HG02884 (cell line): ENCODE results near the gene RCCD1.
"Not testable (repeated sequence)": the region's sequence is repeated elsewhere in the genome, so short reads cannot be mapped to it uniquely, and the experiment has no call there.

Source experiments
- ATAC-seq: cut with Tn5 transposase; IDR thresholded peaks from one replicate; pipeline ENCODE4 v1.9.1; 2021; ENCODE audit warnings: mild to moderate bottlenecking, moderate library complexity; ENCODE audit not compliant: unreplicated experiment

The RCCD1 gene, protein sequence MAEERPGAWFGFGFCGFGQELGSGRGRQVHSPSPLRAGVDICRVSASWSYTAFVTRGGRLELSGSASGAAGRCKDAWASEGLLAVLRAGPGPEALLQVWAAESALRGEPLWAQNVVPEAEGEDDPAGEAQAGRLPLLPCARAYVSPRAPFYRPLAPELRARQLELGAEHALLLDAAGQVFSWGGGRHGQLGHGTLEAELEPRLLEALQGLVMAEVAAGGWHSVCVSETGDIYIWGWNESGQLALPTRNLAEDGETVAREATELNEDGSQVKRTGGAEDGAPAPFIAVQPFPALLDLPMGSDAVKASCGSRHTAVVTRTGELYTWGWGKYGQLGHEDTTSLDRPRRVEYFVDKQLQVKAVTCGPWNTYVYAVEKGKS

DNA sequence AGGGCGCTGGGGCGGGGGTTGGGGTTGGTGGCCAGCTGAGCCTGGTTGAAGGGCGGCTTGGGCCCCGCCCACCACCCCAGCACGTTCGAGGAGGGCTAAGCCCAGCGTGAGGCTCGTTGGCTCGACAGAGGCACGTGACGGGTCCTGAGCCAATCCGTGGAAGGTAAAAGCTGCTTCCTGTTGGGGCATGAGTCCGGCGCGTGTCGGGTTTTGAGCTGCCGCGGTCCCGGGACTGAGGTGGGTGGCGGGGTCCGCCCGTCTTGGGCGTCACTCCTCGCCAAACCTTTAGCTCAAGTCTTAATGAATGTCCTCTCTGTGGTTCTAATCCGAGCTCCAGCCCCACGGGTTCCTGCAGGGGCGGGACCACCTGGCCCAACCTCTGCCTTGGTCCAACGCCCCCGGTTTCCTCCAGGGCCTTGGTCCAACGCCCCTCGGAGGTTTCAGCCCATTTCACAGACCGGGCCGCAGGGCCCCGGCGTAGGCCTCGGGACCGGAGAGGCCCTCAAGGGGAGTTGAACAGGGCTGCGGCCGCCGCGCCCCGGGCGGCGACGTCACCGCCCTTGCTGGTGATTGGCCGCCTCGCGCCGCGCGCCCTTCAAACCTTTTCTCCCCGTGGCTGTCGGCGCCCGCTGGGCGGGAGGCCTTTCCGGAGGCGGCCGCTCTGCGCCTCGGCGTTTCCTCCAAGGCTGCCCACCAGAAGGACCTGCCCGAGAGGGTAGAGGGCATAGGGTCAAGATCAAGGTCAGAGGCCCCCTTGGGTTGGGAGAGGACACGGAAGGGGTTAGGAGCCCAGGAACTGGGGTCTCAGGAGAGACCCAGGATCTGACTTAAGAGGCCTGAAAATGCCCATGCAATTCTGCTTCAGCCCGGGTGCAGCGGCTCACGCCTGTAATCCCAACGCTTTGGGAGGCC, at the start of gene RCCD1:
TSS of gene RCCD1 (plus strand) at position 173 of the 912 bp plus-strand sequence. CDS start 1,851 bp downstream, outside the sequence.
- peak; percentile 86 for ATAC-seq

DNA sequence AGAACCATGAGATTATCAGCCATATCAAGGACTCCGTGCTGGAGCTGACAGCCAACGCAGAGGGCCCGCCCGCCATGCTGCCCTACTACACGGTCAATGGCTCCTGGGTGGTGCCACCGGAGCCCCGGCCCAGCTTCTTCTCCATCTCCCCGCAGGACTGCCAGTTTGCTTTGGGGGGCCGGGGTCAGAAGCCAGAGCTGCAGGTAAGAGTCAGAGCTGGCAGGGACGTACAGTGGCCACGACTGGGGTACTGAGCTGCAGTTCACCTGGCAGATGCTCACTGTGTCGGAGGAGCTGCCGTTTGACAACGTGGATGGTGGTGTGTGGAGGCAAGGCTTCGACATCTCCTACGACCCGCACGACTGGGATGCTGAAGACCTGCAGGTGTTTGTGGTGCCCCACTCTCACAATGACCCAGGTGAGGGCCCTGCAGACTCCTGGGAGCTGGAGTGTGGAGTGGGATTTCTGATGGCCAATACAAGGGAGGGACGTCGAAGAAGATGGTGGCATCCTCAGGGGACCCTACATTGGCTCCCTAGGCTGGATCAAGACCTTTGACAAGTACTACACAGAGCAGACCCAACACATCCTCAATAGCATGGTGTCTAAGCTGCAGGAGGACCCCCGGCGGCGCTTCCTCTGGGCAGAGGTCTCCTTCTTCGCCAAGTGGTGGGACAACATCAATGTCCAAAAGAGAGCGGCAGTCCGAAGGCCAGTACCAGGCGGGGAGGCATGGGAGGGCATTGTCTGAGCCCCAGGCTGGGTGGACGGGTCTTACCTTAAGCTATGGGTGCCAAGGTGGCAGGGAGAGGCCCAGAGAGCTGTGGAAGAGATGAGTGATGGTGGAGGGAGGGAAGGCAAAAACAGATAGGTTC, 49.1 kb upstream of the RCCD1 start:
- ATAC-seq = no peak

DNA sequence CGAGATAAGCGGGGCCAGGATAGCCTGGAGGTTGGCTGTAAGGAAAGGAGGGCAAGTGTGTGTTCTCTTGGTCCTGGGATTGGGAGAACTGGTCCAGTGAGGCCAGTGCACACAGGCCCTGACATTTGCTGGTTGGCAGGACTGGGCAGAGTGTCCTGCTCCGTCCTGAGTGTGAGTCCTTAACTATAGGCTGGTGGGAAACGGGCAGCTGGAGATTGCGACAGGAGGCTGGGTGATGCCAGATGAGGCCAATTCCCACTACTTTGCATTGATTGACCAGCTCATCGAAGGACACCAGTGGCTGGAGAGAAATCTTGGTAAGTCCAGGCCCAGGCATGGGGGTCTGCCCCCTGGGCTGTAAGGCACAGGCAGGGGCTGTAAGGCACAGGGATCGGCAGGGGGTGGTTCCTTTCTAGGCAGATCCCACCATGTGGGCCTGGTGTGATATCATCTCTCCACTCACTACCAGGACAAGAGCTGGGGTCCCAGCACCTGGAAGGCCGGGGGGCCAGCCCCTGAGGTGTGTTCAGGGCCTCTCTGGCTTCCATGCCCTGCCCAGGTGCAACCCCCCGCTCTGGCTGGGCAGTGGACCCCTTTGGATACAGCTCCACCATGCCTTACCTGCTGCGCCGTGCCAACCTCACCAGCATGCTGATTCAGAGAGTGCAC, 48.4 kb upstream of the RCCD1 start:
- no peak for ATAC-seq

DNA sequence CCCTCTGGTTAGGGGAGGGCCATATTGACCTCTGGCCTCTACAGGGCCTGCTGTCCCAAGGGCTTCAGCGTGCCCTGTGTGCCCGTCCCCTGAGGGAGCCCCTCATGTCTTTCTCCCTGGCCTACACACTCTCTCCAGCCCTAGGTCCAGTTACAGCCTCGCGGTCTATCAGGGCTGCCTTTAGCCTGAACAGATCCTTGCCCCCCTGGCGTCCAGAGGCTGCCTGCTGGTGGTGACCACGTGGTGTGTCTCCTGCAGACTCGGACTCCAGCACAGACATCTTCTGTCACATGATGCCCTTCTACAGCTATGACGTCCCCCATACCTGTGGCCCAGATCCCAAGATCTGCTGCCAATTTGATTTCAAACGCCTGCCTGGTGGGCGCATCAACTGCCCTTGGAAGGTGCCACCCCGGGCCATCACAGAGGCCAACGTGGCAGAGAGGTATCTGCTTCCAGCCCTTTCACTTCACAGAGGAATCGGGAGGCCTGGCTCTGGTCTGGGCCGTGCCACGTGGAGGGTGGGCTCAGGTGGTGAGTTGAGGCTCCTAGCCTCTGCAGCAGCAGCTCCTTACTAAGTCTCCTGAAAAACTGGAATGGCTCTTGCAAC, 47.5 kb upstream of the RCCD1 start:
- ATAC-seq = no peak

DNA sequence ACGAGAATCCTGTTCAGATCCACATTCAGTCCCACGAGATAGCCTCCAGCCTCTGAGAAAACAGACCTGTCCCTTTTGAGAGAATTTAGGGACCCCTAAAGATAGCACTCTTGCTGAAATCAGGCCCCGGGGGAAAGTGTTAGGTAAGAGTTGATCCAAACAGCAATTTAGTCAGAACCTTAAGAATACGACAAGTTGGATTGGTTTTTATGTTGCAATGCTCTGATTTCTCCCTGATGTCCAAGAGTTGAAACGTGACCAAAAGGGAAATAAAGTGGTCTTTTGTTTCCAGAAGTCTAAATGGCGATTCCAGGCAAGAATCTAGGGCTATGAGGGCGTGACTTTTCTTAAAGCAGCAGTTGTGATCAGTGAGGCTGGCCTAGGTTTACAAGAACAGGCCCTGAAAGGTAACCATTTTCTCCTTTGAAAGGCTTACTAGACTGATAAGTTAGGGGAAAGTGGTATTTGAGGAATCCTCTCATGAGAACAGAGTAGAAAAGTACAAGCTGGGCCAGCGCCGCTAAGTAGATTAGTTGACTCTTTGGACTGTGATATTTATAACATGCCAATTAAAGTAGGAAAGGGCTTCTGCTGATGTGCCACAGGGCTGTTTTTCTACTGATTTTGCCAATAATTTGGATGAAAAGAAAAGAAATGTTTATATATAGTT, 46.7 kb upstream of the RCCD1 start:
- no peak for ATAC-seq

DNA sequence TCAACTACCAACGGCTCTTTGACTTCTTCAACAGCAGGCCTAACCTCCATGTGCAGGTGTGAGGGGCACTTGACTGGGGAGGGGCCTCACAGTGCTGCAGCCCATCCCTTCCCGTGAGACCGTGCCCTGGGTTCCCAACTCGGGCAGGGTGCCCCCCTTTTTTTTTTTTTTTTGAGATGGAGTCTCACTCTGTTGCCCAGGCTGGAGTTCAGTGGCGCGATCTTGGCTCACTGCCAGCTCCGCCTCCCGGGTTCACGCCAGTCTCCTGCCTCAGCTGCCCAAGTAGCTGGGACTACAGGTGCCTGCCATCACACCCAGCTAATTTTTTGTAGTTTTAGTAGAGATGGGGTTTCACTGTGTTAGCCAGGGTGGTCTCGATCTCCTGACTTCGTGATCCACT, 45.2 kb upstream of the RCCD1 start:
- not testable (repeated sequence) for ATAC-seq

DNA sequence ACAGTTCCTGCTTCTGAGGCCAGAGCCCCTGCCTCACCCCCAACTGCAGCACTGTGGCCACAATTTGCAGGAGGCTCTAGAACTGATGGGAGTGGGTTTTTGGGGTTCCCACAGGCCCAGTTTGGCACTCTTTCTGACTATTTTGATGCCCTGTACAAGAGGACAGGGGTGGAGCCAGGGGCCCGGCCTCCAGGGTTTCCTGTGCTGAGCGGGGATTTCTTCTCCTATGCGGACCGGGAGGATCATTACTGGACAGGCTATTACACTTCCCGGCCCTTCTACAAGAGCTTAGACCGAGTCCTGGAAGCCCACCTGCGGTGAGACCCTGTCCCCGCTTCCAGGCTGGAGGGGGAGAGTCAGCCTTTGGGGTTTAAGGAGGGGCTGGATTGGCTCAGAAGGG, 44.7 kb upstream of the RCCD1 start:
- ATAC-seq = no peak

DNA sequence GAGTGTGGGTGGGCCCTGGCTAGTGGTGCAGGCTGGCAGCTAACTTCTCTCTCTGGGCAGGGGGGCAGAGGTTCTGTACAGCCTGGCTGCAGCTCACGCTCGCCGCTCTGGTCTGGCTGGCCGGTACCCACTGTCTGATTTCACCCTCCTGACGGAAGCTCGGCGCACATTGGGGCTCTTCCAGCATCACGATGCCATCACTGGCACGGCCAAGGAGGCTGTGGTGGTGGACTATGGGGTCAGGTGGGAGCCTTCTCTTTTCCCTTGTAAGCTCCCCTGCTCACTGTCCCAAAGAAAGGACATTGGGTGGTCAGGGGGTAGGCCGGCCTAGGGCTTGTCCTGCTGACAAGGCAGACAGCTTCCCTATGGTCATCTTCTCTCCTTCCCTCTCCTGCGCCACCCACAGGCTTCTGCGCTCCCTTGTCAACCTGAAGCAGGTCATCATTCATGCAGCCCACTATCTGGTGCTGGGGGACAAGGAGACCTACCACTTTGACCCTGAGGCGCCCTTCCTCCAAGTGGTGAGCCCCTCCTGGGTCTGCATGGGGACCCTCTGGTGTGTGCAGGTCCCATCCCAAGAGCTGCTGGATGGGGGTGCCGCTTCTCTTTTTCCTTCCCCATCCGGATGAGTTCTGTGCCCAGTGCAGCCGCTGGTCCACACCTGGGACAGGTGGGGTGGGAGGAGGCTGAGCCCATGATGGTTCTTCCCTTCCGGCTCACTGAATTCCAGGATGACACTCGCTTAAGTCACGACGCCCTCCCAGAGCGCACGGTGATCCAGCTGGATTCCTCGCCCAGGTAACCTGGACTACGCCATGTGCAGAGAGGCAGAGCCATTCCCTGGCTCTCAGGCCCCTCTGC, 44.0 kb upstream of the RCCD1 start:
- no peak for ATAC-seq

DNA sequence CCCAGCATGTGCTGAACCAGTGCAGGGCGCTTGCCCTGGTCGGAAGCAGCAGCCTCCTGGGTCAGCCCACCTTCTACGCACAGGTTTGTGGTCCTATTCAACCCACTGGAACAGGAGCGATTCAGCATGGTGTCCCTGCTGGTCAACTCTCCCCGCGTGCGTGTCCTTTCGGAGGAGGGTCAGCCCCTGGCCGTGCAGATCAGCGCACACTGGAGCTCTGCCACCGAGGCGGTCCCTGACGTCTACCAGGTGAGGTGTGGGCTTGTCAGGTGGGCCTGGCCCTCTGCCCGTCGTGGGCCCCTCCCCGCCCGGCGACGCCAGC, 43.4 kb upstream of the RCCD1 start:
- no peak for ATAC-seq

DNA sequence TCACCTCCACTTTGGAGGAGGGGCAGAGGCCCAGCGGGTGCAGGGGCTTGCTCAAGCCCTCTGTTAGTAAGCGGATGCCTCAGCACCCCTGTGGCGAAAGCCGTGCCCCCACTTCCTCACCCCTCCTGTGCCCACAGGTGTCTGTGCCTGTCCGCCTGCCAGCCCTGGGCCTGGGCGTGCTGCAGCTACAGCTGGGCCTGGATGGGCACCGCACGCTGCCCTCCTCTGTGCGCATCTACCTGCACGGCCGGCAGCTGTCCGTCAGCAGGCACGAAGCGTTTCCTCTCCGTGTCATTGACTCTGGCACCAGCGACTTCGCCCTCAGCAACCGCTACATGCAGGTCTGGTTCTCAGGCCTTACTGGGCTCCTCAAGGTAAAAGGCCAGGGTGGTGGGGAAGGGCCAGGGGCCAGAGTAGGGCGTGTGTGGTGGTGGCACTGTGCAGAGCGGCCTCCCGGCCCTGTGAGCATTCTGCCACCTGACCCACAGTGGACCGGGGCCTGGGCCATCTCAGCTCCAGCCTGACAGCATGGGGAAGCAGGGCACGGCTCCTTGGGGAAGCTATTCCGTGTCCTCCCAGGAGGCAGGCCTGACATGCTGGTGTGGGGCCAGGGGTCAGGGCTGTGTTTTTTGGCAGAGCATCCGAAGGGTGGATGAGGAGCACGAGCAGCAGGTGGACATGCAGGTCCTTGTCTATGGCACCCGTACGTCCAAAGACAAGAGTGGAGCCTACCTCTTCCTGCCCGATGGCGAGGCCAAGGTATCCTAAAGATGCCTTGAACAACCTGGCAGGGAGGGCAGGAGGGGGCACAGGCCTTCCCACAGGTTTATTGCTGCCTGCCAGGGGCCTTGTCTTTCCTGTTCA, 42.5 kb upstream of the RCCD1 start:
- ATAC-seq = no peak

DNA sequence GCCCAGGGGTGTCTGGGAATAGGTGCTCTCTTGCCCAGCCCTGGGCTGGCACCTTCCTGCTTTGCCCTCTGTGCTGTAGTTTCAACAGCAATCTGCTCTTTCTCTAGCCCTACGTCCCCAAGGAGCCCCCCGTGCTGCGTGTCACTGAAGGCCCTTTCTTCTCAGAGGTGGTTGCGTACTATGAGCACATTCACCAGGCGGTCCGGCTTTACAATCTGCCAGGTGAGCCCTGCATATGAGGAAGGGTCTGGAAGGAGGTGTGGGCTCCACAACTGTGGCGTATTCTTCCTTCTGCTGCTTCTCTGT, 42.0 kb upstream of the RCCD1 start:
- ATAC-seq = no peak

DNA sequence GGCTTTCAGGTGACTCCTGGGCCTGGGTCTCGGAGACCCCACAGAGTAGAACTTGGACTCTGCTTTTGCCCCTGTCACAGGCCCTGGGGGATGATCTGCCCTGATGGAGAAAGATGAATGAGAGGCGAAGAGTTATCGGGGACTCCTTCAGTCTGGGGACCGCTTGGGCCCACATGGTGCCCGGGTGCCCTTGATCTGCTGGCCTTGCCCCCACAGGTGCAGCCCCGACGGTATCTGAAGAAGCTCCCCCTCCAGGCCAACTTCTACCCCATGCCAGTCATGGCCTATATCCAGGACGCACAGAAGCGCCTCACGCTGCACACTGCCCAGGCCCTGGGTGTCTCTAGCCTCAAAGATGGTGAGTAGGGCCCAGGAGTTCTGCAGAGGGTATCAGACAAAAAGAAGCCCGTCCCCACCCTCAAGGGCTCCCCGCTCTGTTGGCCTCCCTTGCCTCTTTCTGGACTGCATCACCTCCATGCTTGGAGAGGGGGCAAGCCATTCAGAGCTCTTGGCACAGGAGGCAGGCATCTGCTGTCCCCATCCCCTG, 41.2 kb upstream of the RCCD1 start:
- no peak for ATAC-seq

DNA sequence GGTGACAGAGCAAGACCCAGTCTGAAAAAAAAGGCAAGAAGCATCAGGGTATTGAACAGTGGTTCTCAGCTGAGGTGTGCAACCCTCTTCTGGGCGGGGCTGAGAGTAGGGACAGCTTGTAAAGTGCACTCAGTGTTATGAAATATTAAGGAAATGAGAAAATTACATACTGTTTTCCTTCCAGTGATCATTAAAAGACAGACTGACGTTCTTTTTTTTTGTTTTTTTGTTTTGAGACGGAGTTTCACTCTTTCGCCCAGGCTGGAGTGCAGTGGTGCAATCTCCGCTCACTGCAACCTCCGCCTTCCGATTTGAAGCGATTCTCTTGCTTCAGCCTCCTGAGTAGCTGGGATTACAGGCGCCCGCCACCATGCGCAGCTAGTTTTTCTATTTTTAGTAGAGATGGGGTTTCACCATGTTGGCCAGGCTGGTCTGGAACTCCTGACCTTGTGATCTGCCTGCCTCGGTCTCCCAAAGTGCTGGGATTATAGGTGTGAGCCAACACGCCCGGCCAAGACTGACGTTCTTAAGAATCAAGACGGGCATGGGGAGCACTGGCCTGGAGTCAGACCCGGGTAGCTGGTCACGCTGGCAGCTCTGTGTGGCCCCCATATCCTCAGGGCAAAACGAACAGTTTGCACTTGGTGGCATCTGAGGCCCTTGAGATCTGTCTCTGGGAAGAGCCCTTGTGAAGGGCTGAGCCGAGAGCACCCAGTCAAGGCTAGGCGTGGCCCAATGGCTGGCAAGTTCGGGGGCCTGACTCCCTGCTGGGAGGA, 40.2 kb upstream of the RCCD1 start:
- no peak for ATAC-seq

DNA sequence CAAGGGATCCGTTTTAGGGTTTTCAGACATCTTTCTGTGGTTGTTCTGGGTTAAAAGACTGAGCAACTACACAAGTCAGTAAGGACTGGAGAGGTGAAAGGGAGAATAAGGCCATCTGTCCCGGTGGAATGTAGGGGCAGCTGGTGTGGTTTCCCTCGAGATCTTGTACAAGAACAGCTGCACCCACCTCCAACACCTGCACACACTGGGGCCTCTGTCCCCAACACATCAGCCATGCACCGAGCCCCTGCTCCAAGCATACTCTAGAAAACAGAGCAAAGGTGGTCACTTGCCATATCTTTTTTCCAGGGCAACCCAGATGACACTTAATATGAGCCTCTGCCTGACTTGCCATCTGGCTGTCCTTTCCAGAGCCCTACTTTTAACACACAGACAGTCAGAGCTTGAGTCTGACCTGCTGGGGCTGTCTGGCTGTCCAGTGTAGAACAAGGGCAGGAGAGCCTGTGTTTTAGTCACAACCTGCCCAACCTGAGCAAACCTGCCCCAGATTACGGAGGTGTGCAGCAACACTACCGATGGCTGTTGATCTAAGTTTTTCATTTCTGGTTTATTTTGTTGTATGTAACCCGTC, 39.4 kb upstream of the RCCD1 start:
- ATAC-seq = no peak

DNA sequence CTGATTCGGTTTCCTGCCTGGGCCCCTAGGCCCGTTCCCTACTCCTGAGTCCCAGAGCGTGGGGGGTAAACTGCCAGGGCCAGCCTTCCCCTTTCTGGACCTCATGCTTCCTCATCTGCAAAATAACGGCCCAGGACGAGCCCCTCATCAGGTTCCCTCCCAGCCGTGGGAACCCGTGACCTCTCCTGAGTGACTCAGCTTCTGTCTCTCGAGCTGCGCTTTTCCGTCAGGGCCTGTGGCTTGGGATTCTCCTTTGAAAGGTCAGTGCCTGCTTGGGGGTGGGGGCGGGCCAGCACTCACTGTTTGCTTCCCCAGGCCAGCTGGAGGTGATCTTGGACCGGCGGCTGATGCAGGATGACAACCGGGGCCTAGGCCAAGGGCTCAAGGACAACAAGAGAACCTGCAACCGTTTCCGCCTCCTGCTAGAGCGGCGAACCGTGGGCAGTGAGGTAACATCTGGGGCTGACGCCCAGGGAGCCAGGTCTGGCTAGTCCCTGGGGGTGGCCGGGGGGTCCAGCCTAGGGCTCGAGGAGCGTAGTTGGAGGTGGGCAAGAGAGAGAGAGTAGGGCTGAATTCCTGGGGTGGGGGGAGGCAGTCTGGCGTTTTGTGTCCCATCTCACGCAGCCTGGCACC, 38.8 kb upstream of the RCCD1 start:
- ATAC-seq = no peak

DNA sequence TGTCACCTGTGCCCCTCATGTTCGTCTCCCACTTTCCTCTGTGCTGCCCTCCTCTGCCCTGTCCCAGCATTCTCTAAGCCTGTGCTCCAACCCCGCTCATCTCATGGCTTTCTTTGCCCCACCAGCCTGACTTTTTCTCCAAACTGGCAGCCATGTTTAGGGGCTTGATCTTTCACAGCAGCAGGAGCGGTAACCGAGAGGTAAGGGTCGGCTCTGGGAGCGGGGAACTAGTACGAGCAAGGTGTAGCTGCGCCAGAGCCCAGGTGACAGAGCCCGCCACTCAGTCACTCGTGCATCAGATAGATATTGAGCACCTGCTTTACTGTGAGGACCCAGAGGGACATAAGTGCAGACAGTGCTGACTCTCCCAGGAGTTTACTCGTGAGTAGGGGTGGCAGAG, 38.2 kb upstream of the RCCD1 start:
- no peak for ATAC-seq
